Measurements from ENCODE around the gene FCSK. TPM values are rescaled to one million over a fixed set of nuclear protein-coding genes. Genes with fewer than 3 reads are reported as not detected.

Gene FCSK
- total and polyA plus RNA-seq, 2 of the 13 experiments (the other 11 are each of a cell fraction or from before 2014, with no cell fraction given): 9.1 to 19.2 TPM

GRCh38 chr16:70437017-70437581 is 17.3 kb upstream of the FCSK start (continued):
- no peak for TF ChIP-seq SALL2 (CRISPR knock-in tag; IDR thresholded peaks at IDR 0.05)
- TF ChIP-seq DDIT3 (CRISPR knock-in tag; IDR thresholded peaks at IDR 0.05): no peak
- peak; percentile 55; the same call in 1 of the 2 replicates for TF ChIP-seq RARA (CRISPR knock-in tag; IDR thresholded peaks at IDR 0.05)
- TF ChIP-seq PAWR (CRISPR knock-in tag; IDR thresholded peaks at IDR 0.05; ENCODE audit: borderline replicate concordance): no peak
- TF ChIP-seq, protein P1, sequence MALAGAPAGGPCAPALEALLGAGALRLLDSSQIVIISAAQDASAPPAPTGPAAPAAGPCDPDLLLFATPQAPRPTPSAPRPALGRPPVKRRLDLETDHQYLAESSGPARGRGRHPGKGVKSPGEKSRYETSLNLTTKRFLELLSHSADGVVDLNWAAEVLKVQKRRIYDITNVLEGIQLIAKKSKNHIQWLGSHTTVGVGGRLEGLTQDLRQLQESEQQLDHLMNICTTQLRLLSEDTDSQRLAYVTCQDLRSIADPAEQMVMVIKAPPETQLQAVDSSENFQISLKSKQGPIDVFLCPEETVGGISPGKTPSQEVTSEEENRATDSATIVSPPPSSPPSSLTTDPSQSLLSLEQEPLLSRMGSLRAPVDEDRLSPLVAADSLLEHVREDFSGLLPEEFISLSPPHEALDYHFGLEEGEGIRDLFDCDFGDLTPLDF (CRISPR knock-in tag; IDR thresholded peaks at IDR 0.05): no peak
- no peak for TF ChIP-seq ATRX (CRISPR knock-in tag; IDR thresholded peaks at IDR 0.05; ENCODE audit: borderline replicate concordance)
- TF ChIP-seq ZNF772 (CRISPR knock-in tag; IDR thresholded peaks at IDR 0.05): 0 out of 2 replicates have a peak, but pooled peaks have one; percentile 16
- no peak for TF ChIP-seq ATF7-NPFF (CRISPR knock-in tag; IDR thresholded peaks at IDR 0.05; ENCODE audit: low read depth)
- TF ChIP-seq, protein P2, sequence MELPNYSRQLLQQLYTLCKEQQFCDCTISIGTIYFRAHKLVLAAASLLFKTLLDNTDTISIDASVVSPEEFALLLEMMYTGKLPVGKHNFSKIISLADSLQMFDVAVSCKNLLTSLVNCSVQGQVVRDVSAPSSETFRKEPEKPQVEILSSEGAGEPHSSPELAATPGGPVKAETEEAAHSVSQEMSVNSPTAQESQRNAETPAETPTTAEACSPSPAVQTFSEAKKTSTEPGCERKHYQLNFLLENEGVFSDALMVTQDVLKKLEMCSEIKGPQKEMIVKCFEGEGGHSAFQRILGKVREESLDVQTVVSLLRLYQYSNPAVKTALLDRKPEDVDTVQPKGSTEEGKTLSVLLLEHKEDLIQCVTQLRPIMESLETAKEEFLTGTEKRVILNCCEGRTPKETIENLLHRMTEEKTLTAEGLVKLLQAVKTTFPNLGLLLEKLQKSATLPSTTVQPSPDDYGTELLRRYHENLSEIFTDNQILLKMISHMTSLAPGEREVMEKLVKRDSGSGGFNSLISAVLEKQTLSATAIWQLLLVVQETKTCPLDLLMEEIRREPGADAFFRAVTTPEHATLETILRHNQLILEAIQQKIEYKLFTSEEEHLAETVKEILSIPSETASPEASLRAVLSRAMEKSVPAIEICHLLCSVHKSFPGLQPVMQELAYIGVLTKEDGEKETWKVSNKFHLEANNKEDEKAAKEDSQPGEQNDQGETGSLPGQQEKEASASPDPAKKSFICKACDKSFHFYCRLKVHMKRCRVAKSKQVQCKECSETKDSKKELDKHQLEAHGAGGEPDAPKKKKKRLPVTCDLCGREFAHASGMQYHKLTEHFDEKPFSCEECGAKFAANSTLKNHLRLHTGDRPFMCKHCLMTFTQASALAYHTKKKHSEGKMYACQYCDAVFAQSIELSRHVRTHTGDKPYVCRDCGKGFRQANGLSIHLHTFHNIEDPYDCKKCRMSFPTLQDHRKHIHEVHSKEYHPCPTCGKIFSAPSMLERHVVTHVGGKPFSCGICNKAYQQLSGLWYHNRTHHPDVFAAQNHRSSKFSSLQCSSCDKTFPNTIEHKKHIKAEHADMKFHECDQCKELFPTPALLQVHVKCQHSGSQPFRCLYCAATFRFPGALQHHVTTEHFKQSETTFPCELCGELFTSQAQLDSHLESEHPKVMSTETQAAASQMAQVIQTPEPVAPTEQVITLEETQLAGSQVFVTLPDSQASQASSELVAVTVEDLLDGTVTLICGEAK (IDR thresholded peaks at IDR 0.05): no peak
- TF ChIP-seq, protein P2 (CRISPR knock-in tag; IDR thresholded peaks at IDR 0.05): no peak
- TF ChIP-seq PATZ1 (CRISPR knock-in tag; IDR thresholded peaks at IDR 0.05): peak; percentile 85
- TF ChIP-seq ZMYM3 (CRISPR knock-in tag; IDR thresholded peaks at IDR 0.05): no peak
- TF ChIP-seq ZNF577 (CRISPR knock-in tag; IDR thresholded peaks at IDR 0.05; ENCODE audit: borderline replicate concordance, low read depth): no peak
- TF ChIP-seq MATR3 (CRISPR knock-in tag; IDR thresholded peaks at IDR 0.05): no peak
- TF ChIP-seq EHMT2 (IDR thresholded peaks at IDR 0.05; ENCODE audit: borderline replicate concordance, low read depth, low read length): no peak
- no peak for TF ChIP-seq PCBP2 (optimal IDR thresholded peaks at IDR 0.05; ENCODE audit: low read depth, low read length, poor library complexity, severe bottlenecking)
- no peak for TF ChIP-seq FOXM1 (CRISPR knock-in tag; IDR thresholded peaks at IDR 0.05)
- TF ChIP-seq ZNF446 (CRISPR knock-in tag; IDR thresholded peaks at IDR 0.05): no peak
- no peak for TF ChIP-seq ZBTB42 (CRISPR knock-in tag; IDR thresholded peaks at IDR 0.05)

Data from HepG2 (cell line).